PFSK-1 (cell line): ENCODE data around the gene UMODL1.

Source experiments
- POLR2AphosphoS5 ChIP-seq: IDR thresholded peaks from 2 replicates; pipeline ENCODE4 v1.6.1; 2012; ENCODE audit warnings: low read depth, mild to moderate bottlenecking, control low read depth, low read length, moderate library complexity
- REST ChIP-seq, 2 experiments: IDR thresholded peaks; 2 replicates each; pipeline versions ENCODE4 v1.6.1 to v1.8.0; 2011 to 2012; ENCODE audit warnings: low read depth in 2 of 2, low read length in 2 of 2, control low read depth in 1 of 2, inconsistent platforms in 1 of 2, mild to moderate bottlenecking in 1 of 2, moderate library complexity in 1 of 2; ENCODE audit not compliant: insufficient read depth in 1 of 2
- SIN3A ChIP-seq: IDR thresholded peaks from 2 replicates; pipeline ENCODE4 v1.6.1; 2012; ENCODE audit warnings: mild to moderate bottlenecking, low read length, moderate library complexity, borderline replicate concordance; ENCODE audit not compliant: insufficient read depth

GRCh38 chr21:42118901-42119300 lies 47.8 kb downstream of the UMODL1 start:
- TF ChIP-seq POLR2AphosphoS5 (no peak), REST (IDR thresholded peaks at IDR 0.05; ENCODE audit: insufficient read depth in 1 of 2, low read depth in 2 of 2, low read length in 2 of 2) (no peak), SIN3A (no peak)
